H1 (cell line): ENCODE measurements around the gene DCAF4. TPM values are rescaled to one million over a fixed set of nuclear protein-coding genes. Genes with fewer than 3 reads are reported as not detected.

Source experiments
- GTF2F1 ChIP-seq: IDR thresholded peaks from 2 replicates; pipeline ENCODE4 v1.6.1; 2012; ENCODE audit warnings: low read depth, low read length, improper control_type of control experiment, borderline replicate concordance
- polyA plus RNA-seq, 7 experiments: library from polyadenylated mRNA; depleted of rRNA in 3 of 7; stranded (reverse) in 5 of 7; unstranded in 2 of 7; fragments of >200 nt in 5 of 7; fragments of 200-250 nt in 2 of 7; gene quantifications; 1 replicate in 5 of 7; 2 replicates in 1 of 7; 4 replicates in 1 of 7; pipeline versions ENCODE4 v1.2.1 to v1.2.3, GENCODE V29; 2011 to 2013; ENCODE audit warnings: missing spikeins in 2 of 7, mixed read lengths in 2 of 7
- total RNA-seq: library from RNA; stranded (reverse); fragmentation: NEBNext Ultra II Directional; extraction: Animal tissue kit (Norgen Biotek cat#: 25700); gene quantifications from 2 replicates; pipeline ENCODE4 v1.2.1, GENCODE V29; 2021

Gene DCAF4
- total and polyA plus RNA-seq, 2 of the 8 experiments (the other 6 are each of a cell fraction or from before 2014, with no cell fraction given) = 17.0 to 21.1 TPM

DNA sequence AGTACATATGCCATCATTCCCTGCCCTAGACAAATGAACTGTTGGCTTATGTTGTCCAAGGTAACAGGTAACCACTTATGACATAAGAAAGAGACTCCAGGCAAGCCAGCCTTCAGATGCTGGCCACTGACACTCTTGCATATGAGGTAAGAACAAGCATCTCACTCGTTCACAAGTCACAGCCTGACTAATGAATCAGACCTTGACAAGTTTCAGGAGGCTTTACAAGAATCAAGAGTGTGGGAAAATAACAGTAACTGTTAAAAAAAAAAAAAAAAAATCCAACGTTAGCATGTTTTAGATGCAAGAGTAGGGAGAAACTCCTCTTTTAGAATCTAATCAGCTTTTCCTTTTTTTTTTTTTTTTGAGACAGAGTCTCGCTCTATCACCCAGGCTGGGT lies 60.0 kb downstream of the DCAF4 start (continued):
- TF ChIP-seq GTF2F1 = no peak
